Upper lobe of left lung (tissue), 4 donors: Measurements from ENCODE around the gene SEPTIN14.
"Not testable (repeated sequence)": the region's sequence is repeated elsewhere in the genome, so short reads cannot be mapped to it uniquely, and the experiment has no call there.

Experiments used
- CTCF ChIP-seq, 6 experiments: fragments of 450-650 bp in 4 of 6; fragments of 200-600 bp in 2 of 6; sonication (generic) in 2 of 6; IDR thresholded peaks; one replicate each; pipeline ENCODE4 v1.5.1; 2016 to 2019; ENCODE audit warnings: antibody characterized with exemption in 6 of 6
- POLR2A ChIP-seq, 4 donors: fragments of 450-650 bp; IDR thresholded peaks; one replicate each; pipeline ENCODE4 v1.5.1; 2016 to 2017; ENCODE audit warnings: antibody characterized with exemption in 4 of 4, mild to moderate bottlenecking in 2 of 4

DNA sequence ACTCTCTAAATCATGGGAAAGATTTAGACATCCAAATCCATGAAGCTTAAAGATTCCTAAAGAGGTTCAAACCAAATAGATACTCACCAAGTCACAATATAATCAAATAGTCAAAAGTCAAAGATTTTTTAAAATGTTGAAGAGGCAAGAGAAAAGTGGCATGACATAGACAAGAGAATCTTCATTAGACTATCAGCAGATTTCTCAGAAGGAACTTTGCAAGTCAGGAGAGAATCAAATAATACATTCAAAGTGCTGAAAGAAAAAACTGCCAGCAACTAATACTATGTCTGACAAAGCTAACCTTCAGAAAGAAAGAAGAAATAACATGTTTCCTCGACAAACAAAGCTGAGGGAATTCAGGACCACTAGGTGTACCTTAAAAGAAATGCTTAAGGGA is 65.3 kb downstream of the SEPTIN14 start:
- TF ChIP-seq CTCF, POLR2A (IDR thresholded peaks at IDR 0.05): not testable (repeated sequence)
